ENCODE measurements around the gene GPBAR1.

The GPBAR1 gene

GRCh38 chr2:218256612-218257350 lies 4.0 kb upstream of the GPBAR1 start:
- DNase-seq (ENCODE audit: extremely low read depth, low read depth), result no peak
- TF ChIP-seq CTCF (IDR thresholded peaks at IDR 0.05; ENCODE audit: low read depth, low read length), result no peak

GRCh38 chr2:218257390-218257981 lies 3.3 kb upstream of the GPBAR1 start:
- TF ChIP-seq CTCF (IDR thresholded peaks at IDR 0.05; ENCODE audit: low read depth, low read length), result peak; percentile 56
- no peak for DNase-seq (ENCODE audit: extremely low read depth, low read depth)

- DNase-seq (ENCODE audit: extremely low read depth, low read depth), result no peak
- TF ChIP-seq CTCF (IDR thresholded peaks at IDR 0.05; ENCODE audit: low read depth, low read length), result no peak
Measured at GRCh38 chr2:218259099-218259961, 1.5 kb upstream of the GPBAR1 start.

GRCh38 chr2:218260166-218260565 lies 649 bp upstream of the GPBAR1 start:
- no peak for TF ChIP-seq CTCF (IDR thresholded peaks at IDR 0.05; ENCODE audit: low read depth, low read length)
- no peak for DNase-seq (ENCODE audit: extremely low read depth, low read depth)

GRCh38 chr2:218261423-218262236 lies 815 bp downstream of the GPBAR1 start:
- DNase-seq (ENCODE audit: extremely low read depth, low read depth), result no peak

GRCh38 chr2:218262237-218262600 lies 1.4 kb downstream of the GPBAR1 start:
- DNase-seq (ENCODE audit: extremely low read depth, low read depth), result no peak
- TF ChIP-seq CTCF (IDR thresholded peaks at IDR 0.05; ENCODE audit: low read depth, low read length), result no peak

More at GRCh38 chr2:218261423-218262236, 815 bp downstream of the GPBAR1 start:
- no peak for TF ChIP-seq CTCF (IDR thresholded peaks at IDR 0.05; ENCODE audit: low read depth, low read length)
